ENCODE measurements around the gene TXNRD2. TPM values are rescaled to one million over a fixed set of nuclear protein-coding genes. Genes with fewer than 3 reads are reported as not detected.

The TXNRD2 gene
- total and polyA plus RNA-seq, 10 of the 15 experiments (the other 5 are each of a cell fraction or from before 2014, with no cell fraction given), result 1.6 to 26.0 (median 13.9) TPM

GRCh38 chr22:19951346-19951745 is 9.7 kb upstream of the TXNRD2 start:
- FAIRE-seq (no peak), DNase-seq (ENCODE audit: low read depth, low spot score) (no peak), ATAC-seq (no peak)
- Histone ChIP-seq H3K9ac (ENCODE audit: control insufficient read depth, insufficient read depth, low read length) (no peak overlapping the region), H3K79me2 (ENCODE audit: control insufficient read depth, insufficient read depth, low read length) (no peaks in the 10 kb centered on the region; the same call in none of the 2 replicates), H3K4me1 (ENCODE audit: control insufficient read depth, insufficient read depth, low read length) (no peaks in the 10 kb centered on the region; the same call in 1 of the 2 replicates), H3K4me3 (no peak overlapping the region), H3K4me2 (ENCODE audit: control insufficient read depth, insufficient read depth) (no peak overlapping the region), H3K27ac (ENCODE audit: control insufficient read depth, insufficient read depth) (no peak overlapping the region), H3K36me3 (ENCODE audit: control insufficient read depth in 2 of 2, insufficient read depth in 2 of 2, low read length in 1 of 2) (peaks cover 0 to 9% of the 10 kb centered on the region in 2 experiments; a peak in 2 of 4 replicates), H2AFZ (ENCODE audit: control insufficient read depth, low read depth, low read length) (no peak overlapping the region), H3K9me3 (replicated peaks; ENCODE audit: control insufficient read depth, insufficient read depth, low read length) (no peaks in the 10 kb centered on the region), H3K27me3 (replicated peaks in 1 of 2; ENCODE audit: control insufficient read depth in 2 of 2, insufficient read depth in 2 of 2, low read length in 1 of 2) (no peaks in the 10 kb centered on the region), H4K20me1 (ENCODE audit: control insufficient read depth, insufficient read depth) (no peaks in the 10 kb centered on the region)
- BruUV-seq (replicated peaks), result no TSS peak
- no peak for TF ChIP-seq RBBP5 (conservative IDR thresholded peaks at IDR 0.05)
- TF ChIP-seq, protein P1, sequence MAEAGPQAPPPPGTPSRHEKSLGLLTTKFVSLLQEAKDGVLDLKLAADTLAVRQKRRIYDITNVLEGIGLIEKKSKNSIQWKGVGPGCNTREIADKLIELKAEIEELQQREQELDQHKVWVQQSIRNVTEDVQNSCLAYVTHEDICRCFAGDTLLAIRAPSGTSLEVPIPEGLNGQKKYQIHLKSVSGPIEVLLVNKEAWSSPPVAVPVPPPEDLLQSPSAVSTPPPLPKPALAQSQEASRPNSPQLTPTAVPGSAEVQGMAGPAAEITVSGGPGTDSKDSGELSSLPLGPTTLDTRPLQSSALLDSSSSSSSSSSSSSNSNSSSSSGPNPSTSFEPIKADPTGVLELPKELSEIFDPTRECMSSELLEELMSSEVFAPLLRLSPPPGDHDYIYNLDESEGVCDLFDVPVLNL (IDR thresholded peaks at IDR 0.05; ENCODE audit: low read depth, low read length), result no peak
- no peak for TF ChIP-seq CBFB (IDR thresholded peaks at IDR 0.05; ENCODE audit: low read depth)
- no peak for TF ChIP-seq NBN (IDR thresholded peaks at IDR 0.05)
- ChIA-PET POLR2A (no interaction called here), SMC1A (ENCODE audit: uncharacterized antibody, unreplicated experiment) (no interaction called here), CTCF (no interaction called here), RAD21 (ENCODE audit: unreplicated experiment) (interaction anchor here (1.4 kb wide), 1 partner anchor 221 kb away, joined by 5 read pairs; no protein-coding TSS in a partner anchor)
- in situ Hi-C loops (cut with MboI), result no loop called here
- WGBS (ENCODE audit: insufficient coverage, insufficient replicate concordance, low lambda C conversion rate, missing lambda C conversion rate), result 95% methylated on average over 13 of the region's 13 CpGs
- intact Hi-C loops (cut with micrococcal nuclease; ENCODE audit: unreplicated experiment), result no loop called here

- Histone ChIP-seq H3K4me2 (ENCODE audit: control insufficient read depth, insufficient read depth) (no peak overlapping the region), H3K27ac (ENCODE audit: control insufficient read depth, insufficient read depth) (no peak overlapping the region), H2AFZ (ENCODE audit: control insufficient read depth, low read depth, low read length) (no peak overlapping the region), H3K9me3 (replicated peaks; ENCODE audit: control insufficient read depth, insufficient read depth, low read length) (no peaks in the 10 kb centered on the region), H3K36me3 (ENCODE audit: control insufficient read depth in 2 of 2, insufficient read depth in 2 of 2, low read length in 1 of 2) (peaks cover 0 to 9% of the 10 kb centered on the region in 2 experiments; a peak in 1 of 4 replicates), H3K4me1 (ENCODE audit: control insufficient read depth, insufficient read depth, low read length) (peaks cover 6% of the 10 kb centered on the region; the same call in 1 of the 2 replicates), H3K79me2 (ENCODE audit: control insufficient read depth, insufficient read depth, low read length) (peaks cover 14% of the 10 kb centered on the region), H3K9ac (ENCODE audit: control insufficient read depth, insufficient read depth, low read length) (no peak overlapping the region), H3K27me3 (replicated peaks in 1 of 2; ENCODE audit: control insufficient read depth in 2 of 2, insufficient read depth in 2 of 2, low read length in 1 of 2) (no peaks in the 10 kb centered on the region), H4K20me1 (ENCODE audit: control insufficient read depth, insufficient read depth) (no peaks in the 10 kb centered on the region), H3K4me3 (no peak overlapping the region)
- ATAC-seq (no peak), FAIRE-seq (no peak), DNase-seq (ENCODE audit: low read depth, low spot score) (no peak)
- RAD21 ChIA-PET (ENCODE audit: unreplicated experiment), result interaction anchor here (1.1 to 2.2 kb wide), 2 partner anchors 37 to 218 kb away, joined by 5 to 12 read pairs; no protein-coding TSS in a partner anchor
- SMC1A ChIA-PET (ENCODE audit: uncharacterized antibody, unreplicated experiment), result interaction anchor here (1.1 to 1.4 kb wide), 3 partner anchors 35 to 218 kb away, joined by 3 to 6 read pairs (median 4); no protein-coding TSS in a partner anchor
- in situ Hi-C loops (cut with MboI) (no loop called here), intact Hi-C loops (cut with micrococcal nuclease; ENCODE audit: unreplicated experiment) (no loop called here)
- BruUV-seq (replicated peaks), result no TSS peak
- POLR2A ChIA-PET, result no interaction called here
- WGBS (ENCODE audit: insufficient coverage, insufficient replicate concordance, low lambda C conversion rate, missing lambda C conversion rate), result 73% methylated on average over 9 of the region's 9 CpGs
- CTCF ChIA-PET, result interaction anchor here (0.6 to 2.2 kb wide), 10 partner anchors 11 to 645 kb away, joined by 3 to 12 read pairs (median 4); no protein-coding TSS in a partner anchor
- TF ChIP-seq RBBP5 (conservative IDR thresholded peaks at IDR 0.05), result no peak
- TF ChIP-seq CREB1 (IDR thresholded peaks at IDR 0.05; ENCODE audit: low read depth), result no peak
- TF ChIP-seq ZBTB33 (IDR thresholded peaks at IDR 0.05), result no peak
- TF ChIP-seq REST (IDR thresholded peaks at IDR 0.05; ENCODE audit: low read depth, low read length), result no peak
- TF ChIP-seq POLR2A (IDR thresholded peaks at IDR 0.05; ENCODE audit: low read depth, low read length), result no peak
- no peak for TF ChIP-seq NFYA (IDR thresholded peaks at IDR 0.05; ENCODE audit: borderline replicate concordance, low read depth, low read length)
- TF ChIP-seq MTA2 (IDR thresholded peaks at IDR 0.05; ENCODE audit: low read depth), result no peak
Observed at GRCh38 chr22:19948057-19948760, 6.6 kb upstream of the TXNRD2 start.
